Activated T-cell treated with anti-CD3 and anti-CD28 coated beads for 4 hours (primary cell): ENCODE data around the gene RBM5.
A peak's percentile ranks its signal among the peaks of the same experiment; 100 is the strongest.

Experiments
- DNase-seq: peaks from one replicate; pipeline ENCODE4 v3.0.0-alpha.2; 2020

Gene RBM5

GRCh38 chr3:50140990-50141389, 52.3 kb downstream of the RBM5 start:
- DNase-seq, result no peak

- DNase-seq, result no peak
Measured at GRCh38 chr3:50146316-50146901, 57.7 kb downstream of the RBM5 start.

GRCh38 chr3:50147016-50147415, 58.3 kb downstream of the RBM5 start:
- no peak for DNase-seq

GRCh38 chr3:50147447-50147846, 58.7 kb downstream of the RBM5 start:
- no peak for DNase-seq

GRCh38 chr3:50147861-50148260, 59.1 kb downstream of the RBM5 start:
- DNase-seq, result no peak

- DNase-seq, result no peak
Measured at GRCh38 chr3:50150404-50150750, 61.7 kb downstream of the RBM5 start.

GRCh38 chr3:50150863-50151686, 62.4 kb downstream of the RBM5 start:
- DNase-seq, result no peak

GRCh38 chr3:50151728-50152127, 63.0 kb downstream of the RBM5 start:
- no peak for DNase-seq

- no peak for DNase-seq
Measured at GRCh38 chr3:50153782-50154475, 65.2 kb downstream of the RBM5 start.

GRCh38 chr3:50154476-50154839, 65.7 kb downstream of the RBM5 start:
- no peak for DNase-seq

GRCh38 chr3:50154840-50155490, 66.2 kb downstream of the RBM5 start, which contains the start of gene SEMA3F:
Gene SEMA3F, plus strand, starts transcription at chr3:50155324. Its CDS starts 4,299 bp downstream, at chr3:50159623.
- DNase-seq, result peak; percentile 58

- DNase-seq, result no peak
Measured at GRCh38 chr3:50155491-50155878, 66.8 kb downstream of the RBM5 start.

- DNase-seq, result no peak
Measured at GRCh38 chr3:50155891-50156290, 67.2 kb downstream of the RBM5 start.

- DNase-seq, result no peak
Measured at GRCh38 chr3:50156549-50157493, 68.1 kb downstream of the RBM5 start.

GRCh38 chr3:50157827-50158529, 69.3 kb downstream of the RBM5 start:
- DNase-seq, result no peak

- DNase-seq, result no peak
Measured at GRCh38 chr3:50158530-50159146, 69.9 kb downstream of the RBM5 start.

- no peak for DNase-seq
Measured at GRCh38 chr3:50160561-50160983, 71.9 kb downstream of the RBM5 start.

GRCh38 chr3:50161320-50161719, 72.6 kb downstream of the RBM5 start:
- DNase-seq, result no peak

GRCh38 chr3:50162034-50162883, 73.5 kb downstream of the RBM5 start:
- no peak for DNase-seq
